Endothelial cell (in vitro differentiated cells): Measurements from ENCODE around the gene RDH16. TPM values are rescaled to one million over a fixed set of nuclear protein-coding genes. Genes with fewer than 3 reads are reported as not detected.
"Not testable (repeated sequence)": the region's sequence is repeated elsewhere in the genome, so short reads cannot be mapped to it uniquely, and the experiment has no call there.

Experiments
- DNase-seq: peaks from one replicate; pipeline ENCODE4 v3.0.0; 2021; ENCODE audit warnings: low spot score
- H3K27ac Mint-ChIP-seq: one replicate; pipeline ENCODE4 v1.8.0; 2021; ENCODE audit warnings: mixed read lengths, inconsistent platforms; ENCODE audit not compliant: unreplicated experiment
- H3K27me3 Mint-ChIP-seq: one replicate; pipeline ENCODE4 v1.8.0; 2021; ENCODE audit warnings: mild to moderate bottlenecking, moderate library complexity, mixed read lengths, inconsistent platforms; ENCODE audit not compliant: unreplicated experiment
- H3K36me3 Mint-ChIP-seq: one replicate; pipeline ENCODE4 v1.8.0; 2021; ENCODE audit warnings: mild to moderate bottlenecking, low read depth, mixed read lengths, inconsistent platforms; ENCODE audit not compliant: unreplicated experiment
- H3K4me1 Mint-ChIP-seq: one replicate; pipeline ENCODE4 v1.8.0; 2021; ENCODE audit warnings: mild to moderate bottlenecking, mixed read lengths, inconsistent platforms; ENCODE audit not compliant: unreplicated experiment
- H3K4me3 Mint-ChIP-seq: one replicate; pipeline ENCODE4 v1.8.0; 2021; ENCODE audit warnings: mild to moderate bottlenecking, mixed read lengths, inconsistent platforms; ENCODE audit not compliant: unreplicated experiment
- H3K9me3 Mint-ChIP-seq: one replicate; pipeline ENCODE4 v1.8.0; 2021; ENCODE audit warnings: mixed read lengths, inconsistent platforms; ENCODE audit not compliant: unreplicated experiment
- CTCF ChIP-seq: fragments of 200-600 bp; sonication (generic); IDR thresholded peaks from one replicate; pipeline ENCODE4 v1.5.0; 2021; ENCODE audit warnings: antibody characterized with exemption; ENCODE audit not compliant: unreplicated experiment
- total RNA-seq: library from RNA; stranded (reverse); fragmentation: NEBNext Ultra II Directional; extraction: Animal tissue kit (Norgen Biotek cat#: 25700); gene quantifications from one replicate; pipeline ENCODE4 v1.2.1, GENCODE V29; 2021; ENCODE audit not compliant: unreplicated experiment

The RDH16 gene
- total RNA-seq, 1 donor from 2014 or later = 0.82 TPM

DNA sequence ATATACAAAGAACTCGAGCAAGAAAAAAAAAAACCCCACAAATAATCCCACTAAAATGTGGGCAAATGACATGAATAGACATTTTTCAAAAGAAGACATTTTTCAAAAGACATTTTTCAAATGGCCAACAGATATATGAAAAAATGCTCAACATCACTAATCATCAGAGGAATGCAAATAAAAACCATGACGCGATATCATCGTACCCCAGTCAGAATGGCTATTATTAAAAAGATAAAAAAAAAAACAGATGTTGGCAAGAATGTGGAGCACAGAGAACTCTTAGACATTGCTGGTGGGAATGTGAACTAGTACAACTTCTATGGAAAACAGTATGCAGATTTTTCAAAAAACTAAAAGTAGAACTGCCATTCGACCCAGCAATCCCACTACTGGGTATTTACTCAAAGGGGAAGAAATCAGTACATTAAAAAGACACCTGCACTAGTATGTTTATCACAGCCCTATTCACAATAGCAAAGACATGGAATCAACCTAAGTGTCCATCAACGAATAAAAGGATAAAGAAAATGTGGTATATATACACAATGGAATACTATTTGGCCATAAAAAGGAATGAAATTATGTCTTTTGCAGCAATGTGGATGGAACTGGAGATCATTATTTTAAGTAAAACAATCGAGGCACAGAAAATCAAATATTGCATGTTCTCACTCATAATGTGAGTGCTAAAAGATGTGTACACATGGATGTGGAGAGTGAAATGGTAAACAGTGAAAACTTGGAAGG lies 32.6 kb upstream of the RDH16 start:
- H3K27me3 Mint-ChIP-seq = peaks cover 9% of the 10 kb centered on the region
- H3K4me1 Mint-ChIP-seq = peaks cover 74% of the 10 kb centered on the region
- H3K9me3 Mint-ChIP-seq = no peaks in the 10 kb centered on the region
- H3K4me3 Mint-ChIP-seq = peak overlapping the region; percentile 10
- H3K36me3 Mint-ChIP-seq = no peaks in the 10 kb centered on the region
- TF ChIP-seq CTCF = no peak
- H3K27ac Mint-ChIP-seq = no peak overlapping the region
- DNase-seq = no peak

- DNase-seq = peak; percentile 54
- peaks cover 10% of the 10 kb centered on the region for H3K27me3 Mint-ChIP-seq
- H3K9me3 Mint-ChIP-seq = no peaks in the 10 kb centered on the region
- no peak for TF ChIP-seq CTCF
- H3K36me3 Mint-ChIP-seq = peaks cover 4% of the 10 kb centered on the region
- H3K4me1 Mint-ChIP-seq = peaks cover 69% of the 10 kb centered on the region
- H3K4me3 Mint-ChIP-seq = peak overlapping the region; percentile 10
- H3K27ac Mint-ChIP-seq = peak overlapping the region; percentile 85
These were observed 30.9 kb upstream of the RDH16 start for GRCh38 chr12:56988207-56988739.

GRCh38 chr12:56987551-56988053 lies 30.2 kb upstream of the RDH16 start:
- H3K4me3 Mint-ChIP-seq = no peak overlapping the region
- peaks cover 4% of the 10 kb centered on the region for H3K36me3 Mint-ChIP-seq
- H3K27me3 Mint-ChIP-seq = peaks cover 10% of the 10 kb centered on the region
- peak overlapping the region; percentile 85 for H3K27ac Mint-ChIP-seq
- peak; percentile 71 for DNase-seq
- H3K9me3 Mint-ChIP-seq = no peaks in the 10 kb centered on the region
- TF ChIP-seq CTCF = peak; percentile 87
- peaks cover 62% of the 10 kb centered on the region for H3K4me1 Mint-ChIP-seq

DNA sequence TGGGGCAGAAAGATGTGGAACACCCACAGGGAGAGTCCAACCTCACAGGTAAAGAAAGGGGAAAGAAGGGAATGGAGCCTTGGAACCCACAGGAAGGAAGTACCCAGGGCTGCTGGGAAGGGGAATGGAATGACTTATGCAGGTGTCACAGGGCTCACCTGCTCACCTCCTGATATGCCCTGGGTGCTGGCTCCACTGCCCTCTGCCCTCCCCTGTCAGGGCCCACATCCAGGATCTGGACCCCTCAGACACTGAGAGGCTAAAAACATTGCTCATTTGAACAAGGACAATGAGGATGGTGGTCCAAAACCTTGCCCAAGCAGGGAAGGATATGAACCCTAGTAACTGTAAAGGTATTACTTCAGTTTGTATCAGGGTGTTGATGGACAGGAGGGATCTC lies 29.6 kb upstream of the RDH16 start:
- no peak overlapping the region for H3K4me3 Mint-ChIP-seq
- no peak for TF ChIP-seq CTCF
- no peak overlapping the region for H3K27ac Mint-ChIP-seq
- DNase-seq = no peak
- no peaks in the 10 kb centered on the region for H3K9me3 Mint-ChIP-seq
- peaks cover 10% of the 10 kb centered on the region for H3K27me3 Mint-ChIP-seq
- peaks cover 4% of the 10 kb centered on the region for H3K36me3 Mint-ChIP-seq
- H3K4me1 Mint-ChIP-seq = peaks cover 60% of the 10 kb centered on the region

DNA sequence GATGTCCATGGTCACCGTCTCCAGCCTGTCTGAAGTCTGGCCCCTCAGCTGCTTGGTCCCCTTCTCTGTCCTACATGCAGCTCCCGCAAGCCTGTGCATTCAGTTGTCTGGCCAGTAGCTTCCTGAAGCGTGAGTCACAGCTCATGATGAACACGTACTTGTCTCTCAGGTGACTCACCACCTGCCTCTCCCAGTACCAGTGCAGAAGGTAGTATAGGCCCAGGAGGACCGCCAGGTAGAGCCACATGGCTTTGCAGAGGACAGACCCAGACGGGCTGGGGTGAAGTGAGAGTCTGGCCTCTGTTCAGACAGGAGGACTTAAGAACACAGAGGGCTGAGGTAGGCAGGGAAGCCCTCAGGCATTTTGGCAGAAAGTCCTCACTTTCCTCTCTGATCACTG lies 28.3 kb upstream of the RDH16 start:
- H3K9me3 Mint-ChIP-seq, H3K27ac Mint-ChIP-seq, H3K4me3 Mint-ChIP-seq, H3K36me3 Mint-ChIP-seq, H3K27me3 Mint-ChIP-seq, DNase-seq: not testable (repeated sequence)
- peaks cover 50% of the 10 kb centered on the region for H3K4me1 Mint-ChIP-seq
